Measurements from ENCODE around the gene CRIP1. TPM values are rescaled to one million over a fixed set of nuclear protein-coding genes. Genes with fewer than 3 reads are reported as not detected.

CRIP1 gene
- total RNA-seq, 4 donors from 2014 or later = 33.8 to 239 (median 37.8) TPM

- H3K9me3 ChIP-seq = no peaks in the 10 kb centered on the region
- peaks cover 0 to 9% (median 2%) of the 10 kb centered on the region in 4 donors for H3K4me1 ChIP-seq
- H3K27me3 ChIP-seq = no peaks in the 10 kb centered on the region
- peaks cover 0 to 34% (median 0%) of the 10 kb centered on the region in 3 donors for H3K36me3 ChIP-seq
- peak; percentile 68 to 85 (median 78) for TF ChIP-seq CTCF (IDR thresholded peaks at IDR 0.05)
- no peak for TF ChIP-seq POLR2A (IDR thresholded peaks at IDR 0.05)
- H3K4me3 ChIP-seq = no peak overlapping the region
- H3K27ac ChIP-seq = no peak overlapping the region
- DNase-seq = peak; percentile 51 to 82 (median 81)
Measured at GRCh38 chr14:105448706-105449111, 38.0 kb upstream of the CRIP1 start.

GRCh38 chr14:105449276-105450122, 37.2 kb upstream of the CRIP1 start:
- Histone ChIP-seq H3K9me3 (no peaks in the 10 kb centered on the region), H3K4me1 (peaks cover 0 to 9% (median 2%) of the 10 kb centered on the region in 4 donors), H3K36me3 (peaks cover 0 to 42% (median 0%) of the 10 kb centered on the region in 3 donors), H3K27ac (no peak overlapping the region), H3K27me3 (no peaks in the 10 kb centered on the region), H3K4me3 (no peak overlapping the region)
- no peak for TF ChIP-seq POLR2A (IDR thresholded peaks at IDR 0.05)
- TF ChIP-seq CTCF (IDR thresholded peaks at IDR 0.05) = no peak
- no peak for DNase-seq

- no peaks in the 10 kb centered on the region for H3K9me3 ChIP-seq
- H3K27ac ChIP-seq = no peak overlapping the region
- no peak for DNase-seq
- H3K4me3 ChIP-seq = no peak overlapping the region
- H3K27me3 ChIP-seq = no peaks in the 10 kb centered on the region
- peaks cover 0 to 9% (median 2%) of the 10 kb centered on the region in 4 donors for H3K4me1 ChIP-seq
- TF ChIP-seq CTCF (IDR thresholded peaks at IDR 0.05) (no peak), POLR2A (IDR thresholded peaks at IDR 0.05) (no peak)
- H3K36me3 ChIP-seq = peaks cover 0 to 48% (median 0%) of the 10 kb centered on the region in 3 donors
Measured at GRCh38 chr14:105450123-105450505, 36.6 kb upstream of the CRIP1 start.

- no peaks in the 10 kb centered on the region for H3K9me3 ChIP-seq
- peaks cover 0 to 52% (median 0%) of the 10 kb centered on the region in 3 donors for H3K36me3 ChIP-seq
- no peak for DNase-seq
- TF ChIP-seq POLR2A (IDR thresholded peaks at IDR 0.05) (no peak), CTCF (IDR thresholded peaks at IDR 0.05) (no peak)
- H3K4me3 ChIP-seq = no peak overlapping the region
- no peak overlapping the region for H3K27ac ChIP-seq
- H3K4me1 ChIP-seq = peaks cover 0 to 9% (median 2%) of the 10 kb centered on the region in 4 donors
- H3K27me3 ChIP-seq = no peaks in the 10 kb centered on the region
Measured at GRCh38 chr14:105450864-105451720, 35.6 kb upstream of the CRIP1 start.

GRCh38 chr14:105452963-105453362, 33.7 kb upstream of the CRIP1 start:
- H3K36me3 ChIP-seq = peaks cover 0 to 59% (median 0%) of the 10 kb centered on the region in 3 donors
- no peak overlapping the region for H3K27ac ChIP-seq
- no peaks in the 10 kb centered on the region for H3K9me3 ChIP-seq

More at GRCh38 chr14:105452963-105453362, 33.7 kb upstream of the CRIP1 start:
- TF ChIP-seq POLR2A (IDR thresholded peaks at IDR 0.05) = no peak
- no peak for TF ChIP-seq CTCF (IDR thresholded peaks at IDR 0.05)
- no peak for DNase-seq
- Histone ChIP-seq H3K4me1 (peaks cover 0 to 9% (median 2%) of the 10 kb centered on the region in 4 donors), H3K4me3 (no peak overlapping the region), H3K27me3 (no peaks in the 10 kb centered on the region)
